Activated CD4-positive, alpha-beta T cell treated with anti-CD3 and anti-CD28 coated beads, Interleukin-2, amount 50 U/mL, for 4 hours (primary cell): Measurements from ENCODE around the gene NFIX.
"Not testable (repeated sequence)": the region's sequence is repeated elsewhere in the genome, so short reads cannot be mapped to it uniquely, and the experiment has no call there.

Experiments used
- DNase-seq, 2 experiments: peaks; one replicate each; pipeline ENCODE4 v3.0.0-alpha.2; 2020

NFIX gene

DNA sequence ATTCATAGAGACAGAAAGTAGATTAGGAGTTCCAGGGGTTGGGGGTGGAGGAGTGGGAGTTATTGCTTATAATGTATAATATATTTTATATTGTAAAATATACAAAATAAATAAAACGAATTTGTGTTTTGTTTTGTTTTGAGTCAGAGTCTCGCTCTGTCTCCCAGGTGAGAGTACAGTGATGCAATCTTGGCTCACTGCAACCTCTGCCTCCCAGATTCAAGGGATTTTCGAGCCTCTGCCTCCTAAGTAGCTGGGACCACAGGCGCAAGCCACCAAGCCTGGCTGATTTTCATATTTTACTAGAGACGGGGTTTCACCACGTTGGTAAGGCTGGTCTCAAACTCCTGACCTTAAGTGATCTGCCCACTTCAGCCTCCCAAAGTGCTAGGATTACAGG, 35.8 kb upstream of the NFIX start:
- no peak for DNase-seq

- peak; percentile 77 to 80 for DNase-seq
These were observed 30.1 kb upstream of the NFIX start for GRCh38 chr19:12965017-12965811.

GRCh38 chr19:12965812-12966135, 29.5 kb upstream of the NFIX start:
- DNase-seq, result no peak

DNA sequence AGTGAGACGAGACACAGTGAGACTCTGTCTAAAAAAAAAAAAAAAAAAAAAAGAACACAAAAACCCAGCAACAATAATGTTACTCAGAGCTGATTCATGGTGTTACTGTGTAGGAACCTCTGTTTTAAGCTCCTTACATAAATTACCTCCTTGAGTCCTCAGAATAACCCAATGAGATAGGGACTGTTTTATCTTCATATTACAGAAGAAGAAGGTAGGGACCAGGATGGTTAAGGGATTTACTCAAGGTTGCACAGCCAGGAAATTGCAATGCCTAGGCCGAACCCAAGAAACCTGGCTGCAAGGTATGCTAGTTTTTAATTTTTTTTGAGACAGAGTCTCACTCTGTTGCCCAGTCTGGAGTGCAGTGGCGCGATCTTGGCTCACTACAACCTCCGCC, 27.4 kb upstream of the NFIX start:
- DNase-seq, result no peak

DNA sequence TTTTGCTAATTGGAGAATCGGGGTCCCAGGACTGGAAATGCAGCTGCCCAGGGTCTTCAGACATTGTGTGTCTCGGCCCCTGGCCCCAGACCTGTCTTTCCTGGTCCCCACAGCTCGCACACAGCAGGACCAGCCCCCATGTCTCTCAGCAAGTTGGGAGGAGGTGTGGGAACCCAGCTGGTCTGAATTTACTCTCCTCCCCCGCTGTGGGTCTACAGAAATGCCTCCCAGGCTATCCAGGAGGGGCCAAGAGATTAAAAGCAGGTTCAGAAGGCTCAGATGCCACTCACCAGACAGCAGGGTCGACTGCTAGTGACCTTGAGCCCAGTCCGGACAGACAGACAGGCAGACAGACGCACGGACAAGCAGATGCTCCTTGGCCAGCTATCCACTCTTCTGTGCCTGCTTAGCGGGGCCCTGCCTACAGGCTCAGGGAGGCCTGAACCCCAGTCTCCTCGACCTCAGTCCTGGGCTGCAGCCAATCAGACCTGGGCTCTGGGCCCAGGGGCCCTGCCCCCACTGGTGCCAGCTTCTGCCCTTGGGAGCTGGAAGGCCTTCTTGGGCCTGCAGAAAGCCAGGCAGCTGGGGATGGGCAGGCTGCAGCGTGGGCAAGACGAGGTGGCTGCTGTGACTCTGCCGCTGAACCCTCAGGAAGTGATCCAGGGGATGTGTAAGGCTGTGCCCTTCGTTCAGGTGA, 25.8 kb upstream of the NFIX start, which contains the start of gene DAND5:
TSS of gene DAND5 (plus strand) at position 285 of the 697 bp plus-strand sequence. CDS start at position 370, 85 bp downstream.
- no peak for DNase-seq

GRCh38 chr19:12970070-12970820, 25.0 kb upstream of the NFIX start:
- no peak for DNase-seq

- DNase-seq, result no peak
These were observed 22.0 kb upstream of the NFIX start for GRCh38 chr19:12973236-12973635.

GRCh38 chr19:12974301-12975220, 20.7 kb upstream of the NFIX start:
- DNase-seq, result no peak

- DNase-seq, result no peak
These were observed 20.0 kb upstream of the NFIX start for GRCh38 chr19:12975221-12975741.

DNA sequence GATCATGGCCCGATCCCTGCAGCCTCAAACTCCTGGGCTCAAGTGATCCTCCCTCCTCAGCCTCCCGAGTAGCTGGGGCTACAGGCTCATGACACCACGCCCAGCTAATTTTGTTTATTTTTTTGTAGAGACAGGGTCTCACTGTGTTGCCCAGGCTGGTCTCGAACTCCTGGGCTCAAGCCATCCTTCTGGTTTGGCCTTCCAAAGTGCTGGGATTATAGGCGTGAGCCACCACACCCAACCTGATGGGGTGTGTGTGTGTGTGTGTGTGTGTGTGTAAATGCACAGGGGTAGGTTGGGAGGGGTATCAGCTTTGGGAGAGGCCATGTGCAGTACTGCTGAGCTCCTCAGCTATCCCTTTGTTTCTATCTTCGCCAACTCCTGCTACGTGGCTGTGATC, 19.2 kb upstream of the NFIX start:
- DNase-seq, result not testable (repeated sequence)

DNA sequence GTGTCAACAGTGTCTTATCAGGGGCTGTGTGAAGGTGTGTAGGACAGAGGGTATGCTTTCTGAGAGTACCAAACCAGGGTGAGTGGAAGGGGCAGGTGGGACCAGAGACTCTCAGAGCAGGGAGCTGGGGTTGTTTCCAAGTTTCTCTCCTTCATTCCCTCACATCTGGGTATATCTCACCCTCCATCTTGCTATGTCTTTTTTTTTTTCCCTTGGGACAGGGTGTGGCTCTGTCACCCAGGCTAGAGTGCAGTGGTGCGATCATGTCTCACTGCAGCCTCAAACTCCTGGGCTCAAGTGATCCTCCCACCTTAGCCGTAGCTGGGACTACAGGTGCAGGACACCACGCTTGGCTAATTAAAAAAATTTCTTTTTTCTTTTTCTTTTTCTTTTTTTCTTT, 15.3 kb upstream of the NFIX start:
- no peak for DNase-seq

GRCh38 chr19:12982648-12983047, 12.6 kb upstream of the NFIX start:
- no peak for DNase-seq

GRCh38 chr19:12983091-12983490, 12.2 kb upstream of the NFIX start:
- DNase-seq, result no peak

DNA sequence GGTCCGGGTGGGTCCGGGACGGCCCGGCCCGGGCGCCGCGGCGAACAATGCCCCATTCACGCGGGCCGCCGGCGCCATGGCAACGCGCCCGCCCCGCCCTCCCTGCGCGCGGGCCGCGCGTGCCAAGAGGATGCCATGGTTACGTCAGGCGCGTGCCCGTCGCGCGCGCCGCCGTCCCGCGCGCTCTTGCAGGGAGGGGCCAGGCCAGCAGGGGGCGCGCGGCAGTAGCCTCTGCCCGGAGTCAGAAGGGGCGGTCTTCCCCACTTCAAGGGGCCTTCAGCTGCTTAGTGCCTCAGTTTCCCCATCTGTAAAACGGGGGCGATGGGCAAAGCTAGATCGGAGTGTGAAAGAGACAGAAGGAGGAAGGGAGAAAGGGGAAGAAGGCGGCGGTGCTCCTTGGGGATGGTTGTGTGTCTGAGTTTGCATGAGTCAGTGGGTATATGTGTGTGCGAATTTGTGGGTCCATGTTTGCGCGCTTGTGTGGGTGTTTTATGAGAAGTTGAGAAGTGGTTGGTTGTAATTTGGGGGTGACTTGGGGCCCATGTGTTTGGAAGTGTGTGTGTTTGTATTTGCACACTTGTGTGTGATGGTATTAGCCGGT, 11.6 kb upstream of the NFIX start:
- DNase-seq, result peak; percentile 70 to 73

- no peak for DNase-seq
These were observed 11.1 kb upstream of the NFIX start for GRCh38 chr19:12984143-12984627.

DNA sequence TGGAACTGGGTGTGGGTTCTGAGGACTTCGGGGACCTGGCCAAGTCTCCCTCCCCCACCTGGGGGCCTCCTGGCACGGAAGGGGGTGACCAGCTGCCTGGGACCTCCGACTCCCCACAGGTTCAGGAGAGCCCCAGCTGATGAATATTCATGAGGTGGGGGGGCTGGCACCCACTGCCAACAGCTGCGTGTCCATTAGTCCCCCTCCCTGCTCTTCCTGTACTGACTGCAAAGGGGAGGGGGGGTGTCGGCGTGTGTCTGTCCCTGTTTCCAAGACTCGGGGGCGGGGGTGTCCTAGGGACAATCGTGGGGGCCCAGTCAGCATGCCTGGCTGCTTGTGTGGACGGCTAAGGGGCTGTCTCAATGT, 10.6 kb upstream of the NFIX start:
- DNase-seq, result no peak

- DNase-seq, result no peak
These were observed 10.1 kb upstream of the NFIX start for GRCh38 chr19:12985049-12985776.

DNA sequence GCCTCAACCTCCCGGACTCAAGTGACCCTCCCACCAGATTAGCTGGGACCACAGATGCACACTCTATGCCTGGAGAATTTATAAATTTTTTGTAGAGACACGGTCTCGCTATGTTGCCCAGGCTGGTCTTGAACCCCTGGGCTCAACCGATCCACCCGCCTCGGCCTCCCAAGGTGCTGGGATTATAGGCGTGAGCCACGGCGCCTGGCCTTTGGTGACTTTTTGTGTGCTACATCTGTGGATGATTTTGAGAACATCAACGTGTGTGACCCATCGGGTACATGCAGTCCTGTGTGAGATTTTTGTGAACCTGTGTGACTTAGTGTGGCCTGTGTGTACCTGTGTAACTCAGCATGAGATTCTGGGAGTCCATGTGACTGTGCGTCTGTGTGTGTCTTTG, 8.5 kb upstream of the NFIX start:
- DNase-seq, result no peak

- no peak for DNase-seq
These were observed 8.1 kb upstream of the NFIX start for GRCh38 chr19:12987190-12987589.

DNA sequence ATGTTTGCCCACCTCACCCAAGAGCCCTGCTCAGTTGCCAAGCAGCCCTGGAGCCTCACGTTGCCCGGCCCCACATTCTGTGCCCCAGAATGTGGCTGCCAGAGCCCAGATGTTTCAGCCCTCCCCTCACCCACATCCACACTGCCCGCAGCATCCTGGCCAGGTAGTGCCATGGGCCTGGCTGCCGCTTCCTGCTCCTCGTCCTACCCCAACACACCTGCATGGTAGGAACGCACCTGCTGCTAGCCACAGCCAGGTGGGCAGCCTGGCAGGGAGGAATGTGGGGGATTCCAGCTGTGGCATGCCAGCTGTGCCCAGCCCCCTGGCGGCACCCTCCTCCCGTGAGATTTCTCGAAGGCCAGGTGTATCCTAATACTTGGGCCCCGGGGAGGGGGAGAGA, 7.5 kb upstream of the NFIX start:
- no peak for DNase-seq

DNA sequence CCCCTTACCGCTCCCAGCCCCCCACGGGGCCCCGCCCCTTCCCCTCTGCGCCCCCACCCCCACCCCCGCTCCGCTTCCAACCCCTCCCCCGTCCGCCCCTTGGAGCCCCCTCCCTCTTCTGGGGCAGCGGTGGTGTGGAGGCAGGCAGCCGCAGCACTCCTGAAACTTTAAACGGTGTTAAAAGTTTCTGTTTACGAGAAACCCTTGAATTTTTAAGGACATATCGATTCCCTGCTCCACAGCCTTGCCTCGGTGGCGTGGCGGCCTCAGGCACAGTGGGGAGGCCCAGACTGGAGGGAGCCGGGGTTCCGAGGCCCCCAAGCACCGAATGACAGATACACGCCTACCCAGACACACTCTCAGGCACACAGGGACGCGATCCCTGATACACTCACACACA, 4.8 kb upstream of the NFIX start:
- no peak for DNase-seq
